ENCODE data around the gene TRABD2B. TPM values are rescaled to one million over a fixed set of nuclear protein-coding genes. Genes with fewer than 3 reads are reported as not detected.

The TRABD2B gene
- total and polyA plus RNA-seq, 2 experiments from 2014 or later, result 1.6 to 2.0 TPM

DNA sequence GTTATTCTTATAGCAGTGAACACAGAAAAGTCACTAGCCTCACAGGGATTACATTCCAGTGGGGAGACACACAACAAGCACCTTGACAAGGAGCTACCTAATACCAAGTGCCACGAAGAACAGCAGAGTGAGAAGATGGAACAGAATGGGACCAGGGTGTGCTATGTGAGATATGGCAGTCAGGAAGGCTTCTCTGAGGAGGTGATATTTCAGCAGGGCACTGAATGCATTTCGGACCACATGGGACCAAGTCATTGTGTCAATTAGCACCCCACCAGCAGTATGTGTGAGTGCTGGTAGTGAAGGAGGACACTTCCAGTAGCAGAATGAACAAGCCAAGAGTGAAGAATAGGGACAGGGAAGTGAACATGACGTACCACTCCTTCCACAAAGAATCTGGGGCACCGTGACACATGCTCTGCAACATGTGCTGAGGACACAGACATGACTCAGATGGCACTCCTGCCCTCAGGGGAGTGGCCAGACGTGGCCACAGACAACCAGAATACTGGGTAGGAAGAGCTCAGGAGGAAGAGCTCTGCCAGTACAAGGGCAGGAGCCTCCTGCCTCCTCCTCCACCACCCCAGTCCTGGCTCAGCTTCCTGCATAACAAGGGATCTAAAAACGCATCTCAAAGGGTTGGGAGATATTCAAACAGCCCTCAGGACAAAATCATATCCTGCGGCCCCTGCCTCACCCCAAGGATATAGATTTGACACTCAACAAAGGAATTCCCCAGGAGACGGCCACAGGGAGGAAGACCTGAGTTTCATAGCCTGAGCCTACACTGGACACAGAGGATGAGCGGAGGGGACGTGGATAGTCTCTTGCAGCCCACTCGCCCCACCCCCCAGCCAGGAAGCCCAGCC is 102.5 kb downstream of the TRABD2B start:
- Mint-ChIP-seq H3K4me1 (peaks cover 61% of the 10 kb centered on the region), H3K9me3 (no peaks in the 10 kb centered on the region), H3K4me3 (peak overlapping the region; percentile 42; the same call in 2 of the 3 replicates), H3K27ac (peak overlapping the region; percentile 23; the same call in 1 of the 2 replicates), H3K36me3 (ENCODE audit: low read depth) (no peaks in the 10 kb centered on the region), H3K27me3 (ENCODE audit: insufficient read depth, low read depth, poor library complexity) (no peaks in the 10 kb centered on the region)
- Histone ChIP-seq H3K9me2 (ENCODE audit: insufficient read depth) (peaks cover 5% of the 10 kb centered on the region), H3F3A (replicated peaks; ENCODE audit: low read depth) (no peaks in the 10 kb centered on the region), H2AFZ (no peak overlapping the region), H3K27me3 (ENCODE audit: insufficient read depth) (no peaks in the 10 kb centered on the region), H3K36me3 (ENCODE audit: insufficient read depth) (no peaks in the 10 kb centered on the region), H3K4me2 (peak overlapping the region; percentile 75), H3K4me3 (peak overlapping the region; percentile 28; the same call in 1 of the 2 replicates), H4K20me1 (replicated peaks; ENCODE audit: insufficient read depth) (no peaks in the 10 kb centered on the region; the same call in 1 of the 2 replicates), H3K79me2 (replicated peaks; ENCODE audit: insufficient read depth) (no peaks in the 10 kb centered on the region), H3K4me1 (ENCODE audit: insufficient read depth) (peaks cover 59% of the 10 kb centered on the region), H3K27ac (ENCODE audit: low read depth) (no peak overlapping the region)
- peak; percentile 55 for DNase-seq (ENCODE audit: low spot score)
- ATAC-seq, result peak; percentile 56
- TF ChIP-seq NANOG (IDR thresholded peaks at IDR 0.05; ENCODE audit: borderline replicate concordance) (no peak), EZH2phosphoT487 (IDR thresholded peaks at IDR 0.05; ENCODE audit: unreplicated experiment) (no peak), ZNF462 (CRISPR knock-in tag; IDR thresholded peaks at IDR 0.05) (peak; percentile 16; the same call in 1 of the 2 replicates), STAT1 (IDR thresholded peaks at IDR 0.05; ENCODE audit: unreplicated experiment) (no peak), POLR2AphosphoS5 (IDR thresholded peaks at IDR 0.05; ENCODE audit: low read depth) (no peak), ZNF331 (CRISPR knock-in tag; IDR thresholded peaks at IDR 0.05; ENCODE audit: low read depth) (no peak), CTCF (conservative IDR thresholded peaks at IDR 0.05; ENCODE audit: low read depth in 2 of 2) (no peak)
- TF ChIP-seq, protein P1, sequence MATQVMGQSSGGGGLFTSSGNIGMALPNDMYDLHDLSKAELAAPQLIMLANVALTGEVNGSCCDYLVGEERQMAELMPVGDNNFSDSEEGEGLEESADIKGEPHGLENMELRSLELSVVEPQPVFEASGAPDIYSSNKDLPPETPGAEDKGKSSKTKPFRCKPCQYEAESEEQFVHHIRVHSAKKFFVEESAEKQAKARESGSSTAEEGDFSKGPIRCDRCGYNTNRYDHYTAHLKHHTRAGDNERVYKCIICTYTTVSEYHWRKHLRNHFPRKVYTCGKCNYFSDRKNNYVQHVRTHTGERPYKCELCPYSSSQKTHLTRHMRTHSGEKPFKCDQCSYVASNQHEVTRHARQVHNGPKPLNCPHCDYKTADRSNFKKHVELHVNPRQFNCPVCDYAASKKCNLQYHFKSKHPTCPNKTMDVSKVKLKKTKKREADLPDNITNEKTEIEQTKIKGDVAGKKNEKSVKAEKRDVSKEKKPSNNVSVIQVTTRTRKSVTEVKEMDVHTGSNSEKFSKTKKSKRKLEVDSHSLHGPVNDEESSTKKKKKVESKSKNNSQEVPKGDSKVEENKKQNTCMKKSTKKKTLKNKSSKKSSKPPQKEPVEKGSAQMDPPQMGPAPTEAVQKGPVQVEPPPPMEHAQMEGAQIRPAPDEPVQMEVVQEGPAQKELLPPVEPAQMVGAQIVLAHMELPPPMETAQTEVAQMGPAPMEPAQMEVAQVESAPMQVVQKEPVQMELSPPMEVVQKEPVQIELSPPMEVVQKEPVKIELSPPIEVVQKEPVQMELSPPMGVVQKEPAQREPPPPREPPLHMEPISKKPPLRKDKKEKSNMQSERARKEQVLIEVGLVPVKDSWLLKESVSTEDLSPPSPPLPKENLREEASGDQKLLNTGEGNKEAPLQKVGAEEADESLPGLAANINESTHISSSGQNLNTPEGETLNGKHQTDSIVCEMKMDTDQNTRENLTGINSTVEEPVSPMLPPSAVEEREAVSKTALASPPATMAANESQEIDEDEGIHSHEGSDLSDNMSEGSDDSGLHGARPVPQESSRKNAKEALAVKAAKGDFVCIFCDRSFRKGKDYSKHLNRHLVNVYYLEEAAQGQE (IDR thresholded peaks at IDR 0.05; ENCODE audit: unreplicated experiment), result no peak
